GM23338 (cell line): ENCODE results near the gene MSANTD4. TPM values are rescaled to one million over a fixed set of nuclear protein-coding genes. Genes with fewer than 3 reads are reported as not detected.

Experiments
- ATAC-seq: fragments of 200-7000 bp; cut with Tn5 transposase; 3 replicates; pipeline ENCODE4 v1.9.1; 2020
- DNase-seq: peaks from one replicate; pipeline ENCODE4 v3.0.0-alpha.2; 2015; ENCODE audit warnings: low spot score
- H2AFZ ChIP-seq: fragments of 200-600 bp; sonication (generic); 2 replicates; pipeline ENCODE4 v1.8.0; 2016; ENCODE audit warnings: antibody characterized with exemption, mild to moderate bottlenecking, moderate library complexity
- H3F3A ChIP-seq: fragments of 200-600 bp; sonication (generic); replicated peaks from 2 replicates; pipeline ENCODE4 v1.8.0; 2017; ENCODE audit warnings: antibody characterized with exemption, mixed run types, low read depth
- H3K27ac ChIP-seq: fragments of 200-600 bp; sonication (generic); 2 replicates; pipeline ENCODE4 v1.6.1; 2016; ENCODE audit warnings: low read depth
- H3K27me3 ChIP-seq: fragments of 200-600 bp; sonication (generic); 2 replicates; pipeline ENCODE4 v1.8.0; 2016; ENCODE audit warnings: mild to moderate bottlenecking, mixed run types, moderate library complexity; ENCODE audit not compliant: insufficient read depth
- H3K36me3 ChIP-seq: fragments of 200-600 bp; sonication (generic); 2 replicates; pipeline ENCODE4 v1.8.0; 2016; ENCODE audit warnings: mild to moderate bottlenecking; ENCODE audit not compliant: insufficient read depth
- H3K4me1 ChIP-seq: fragments of 200-600 bp; sonication (generic); 2 replicates; pipeline ENCODE4 v1.8.0; 2016; ENCODE audit warnings: mild to moderate bottlenecking, moderate library complexity; ENCODE audit not compliant: insufficient read depth
- H3K4me2 ChIP-seq: fragments of 200-600 bp; sonication (generic); 2 replicates; pipeline ENCODE4 v1.7.1; 2017; ENCODE audit warnings: mixed run types
- H3K4me3 ChIP-seq: fragments of 200-600 bp; sonication (generic); 2 replicates; pipeline ENCODE4 v1.6.1; 2016; ENCODE audit warnings: mixed run types
- H3K79me2 ChIP-seq: fragments of 200-600 bp; sonication (generic); replicated peaks from 2 replicates; pipeline ENCODE4 v1.8.0; 2017; ENCODE audit warnings: mild to moderate bottlenecking; ENCODE audit not compliant: insufficient read depth
- H3K9me2 ChIP-seq: fragments of 200-600 bp; sonication (generic); 2 replicates; pipeline ENCODE4 v1.8.0; 2017; ENCODE audit not compliant: insufficient read depth
- H4K20me1 ChIP-seq: fragments of 200-600 bp; sonication (generic); replicated peaks from 2 replicates; pipeline ENCODE4 v1.8.0; 2017; ENCODE audit warnings: mild to moderate bottlenecking; ENCODE audit not compliant: insufficient read depth
- H3K27ac Mint-ChIP-seq: 2 replicates; pipeline ENCODE4 v1.8.0; 2020; ENCODE audit warnings: inconsistent platforms, mild to moderate bottlenecking, moderate library complexity, mixed read lengths
- H3K27me3 Mint-ChIP-seq: 3 replicates; pipeline ENCODE4 v1.8.0; 2022; ENCODE audit warnings: low read depth, mild to moderate bottlenecking, moderate library complexity, mixed read lengths, inconsistent platforms; ENCODE audit not compliant: insufficient read depth, poor library complexity
- H3K36me3 Mint-ChIP-seq: 3 replicates; pipeline ENCODE4 v1.8.0; 2021; ENCODE audit warnings: low read depth, mild to moderate bottlenecking, inconsistent platforms, moderate library complexity, mixed read lengths
- H3K4me1 Mint-ChIP-seq: 3 replicates; pipeline ENCODE4 v1.8.0; 2020; ENCODE audit warnings: mild to moderate bottlenecking, inconsistent platforms, mixed read lengths
- H3K4me3 Mint-ChIP-seq: 3 replicates; pipeline ENCODE4 v1.8.0; 2021; ENCODE audit warnings: moderate library complexity, mild to moderate bottlenecking, inconsistent platforms, mixed read lengths
- H3K9me3 Mint-ChIP-seq: 3 replicates; pipeline ENCODE4 v1.8.0; 2020; ENCODE audit warnings: moderate library complexity, mild to moderate bottlenecking, inconsistent platforms, mixed read lengths
- EZH2 ChIP-seq: fragments of 200-600 bp; sonication (generic); IDR thresholded peaks from one replicate; pipeline ENCODE4 v1.8.0; 2017; ENCODE audit warnings: antibody characterized with exemption, mild to moderate bottlenecking, low read depth; ENCODE audit not compliant: unreplicated experiment
- NANOG ChIP-seq: IDR thresholded peaks from 2 replicates; pipeline ENCODE4 v1.6.1; 2016; ENCODE audit warnings: antibody characterized with exemption, borderline replicate concordance
- REST ChIP-seq: IDR thresholded peaks from one replicate; pipeline ENCODE4 v1.6.1; 2018; ENCODE audit warnings: antibody characterized with exemption; ENCODE audit not compliant: unreplicated experiment
- STAT1 ChIP-seq: IDR thresholded peaks from one replicate; pipeline ENCODE4 v1.6.1; 2016; ENCODE audit warnings: antibody characterized with exemption; ENCODE audit not compliant: unreplicated experiment
- ZNF462 ChIP-seq: fragments of 250-450 bp; sonication (Bioruptor Pico); IDR thresholded peaks from 2 replicates; pipeline ENCODE4 v1.5.0; 2020; ENCODE audit warnings: mild to moderate bottlenecking, moderate library complexity
- polyA plus RNA-seq: library from polyadenylated mRNA; unstranded; fragments of >200 nt; fragmentation: Nextera tagmentation; extraction: Ambion mirVana; gene quantifications from 2 replicates; pipeline ENCODE4 v1.2.1, GENCODE V29; 2016
- total RNA-seq: library from RNA; depleted of rRNA; stranded (reverse); fragments of >200 nt; shearing (Covaris generic); gene quantifications from 2 replicates; pipeline ENCODE4 v1.2.3, GENCODE V29; 2014

MSANTD4 gene
- total and polyA plus RNA-seq, 2 experiments from 2014 or later: 13.2 to 31.1 TPM

DNA sequence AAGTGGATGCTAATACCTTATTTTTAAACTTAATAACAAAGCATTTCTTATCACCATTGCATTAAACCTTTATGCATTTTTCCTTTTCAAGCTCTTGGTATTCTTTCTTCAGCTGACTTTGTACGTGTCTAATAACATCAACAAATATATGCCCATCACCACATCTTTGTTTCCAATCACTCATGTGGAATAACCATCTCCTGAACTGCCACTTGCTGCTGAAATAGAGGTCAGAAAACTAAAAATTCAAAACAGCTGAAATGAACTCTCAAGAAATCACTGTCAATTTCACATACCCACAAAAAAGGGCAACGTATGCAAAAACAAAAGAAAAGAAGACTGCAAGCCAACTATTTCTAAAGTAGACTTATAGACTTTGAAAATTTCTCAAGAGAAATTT, 7.4 kb downstream of the MSANTD4 start (continued):
- no peak for TF ChIP-seq ZNF462 (CRISPR knock-in tag)
- no peak for TF ChIP-seq EZH2
- no peak for TF ChIP-seq REST
- no peak for TF ChIP-seq STAT1

DNA sequence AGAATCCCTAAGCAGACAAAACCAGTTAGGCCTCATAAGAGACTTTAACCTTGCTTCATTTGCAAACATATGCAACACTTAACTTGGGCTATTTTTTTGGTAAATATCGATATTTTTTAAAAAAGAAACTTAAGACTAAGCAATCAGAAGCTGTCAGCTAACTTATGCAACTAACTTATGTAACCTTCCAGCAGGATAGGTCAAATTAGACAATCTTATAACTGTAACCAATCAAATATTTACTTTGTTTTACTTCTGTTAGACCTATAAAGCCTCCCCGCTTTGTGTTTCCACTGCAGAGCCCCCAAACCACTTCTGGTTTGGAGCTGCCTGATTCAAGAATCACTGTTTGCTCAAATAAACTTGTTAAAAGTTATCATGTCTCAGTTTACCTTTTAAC, 8.0 kb downstream of the MSANTD4 start:
- Histone ChIP-seq H3F3A (no peaks in the 10 kb centered on the region), H3K9me2 (no peaks in the 10 kb centered on the region), H3K4me3 (no peak overlapping the region), H3K4me1 (peaks cover 27% of the 10 kb centered on the region), H3K4me2 (0 out of 2 replicates have a peak overlapping the region, but pooled peaks have one; percentile 11), H3K36me3 (peaks cover 15% of the 10 kb centered on the region; the same call in 1 of the 2 replicates), H4K20me1 (peaks cover 11% of the 10 kb centered on the region), H3K79me2 (peaks cover 90% of the 10 kb centered on the region), H3K27ac (no peak overlapping the region), H2AFZ (no peak overlapping the region), H3K27me3 (no peaks in the 10 kb centered on the region)
- ATAC-seq: no peak
- Mint-ChIP-seq H3K27me3 (no peaks in the 10 kb centered on the region), H3K4me3 (no peak overlapping the region), H3K4me1 (peaks cover 34% of the 10 kb centered on the region), H3K9me3 (no peaks in the 10 kb centered on the region), H3K36me3 (peaks cover 20% of the 10 kb centered on the region), H3K27ac (0 out of 2 replicates have a peak overlapping the region, but pooled peaks have one; percentile 47)
- DNase-seq: no peak
- TF ChIP-seq ZNF462 (CRISPR knock-in tag) (no peak), STAT1 (no peak), NANOG (no peak)
